Activated CD8-positive, alpha-beta memory T cell treated with anti-CD3 and anti-CD28 coated beads, Interleukin-2, amount 50 U/mL, for 4 hours (primary cell): Measurements from ENCODE around the gene ARHGEF26.

Source experiments
- DNase-seq: peaks from one replicate; pipeline ENCODE4 v3.0.0-alpha.2; 2020

The ARHGEF26 gene

GRCh38 chr3:154274348-154274747, 153.2 kb downstream of the ARHGEF26 start:
- DNase-seq = no peak

DNA sequence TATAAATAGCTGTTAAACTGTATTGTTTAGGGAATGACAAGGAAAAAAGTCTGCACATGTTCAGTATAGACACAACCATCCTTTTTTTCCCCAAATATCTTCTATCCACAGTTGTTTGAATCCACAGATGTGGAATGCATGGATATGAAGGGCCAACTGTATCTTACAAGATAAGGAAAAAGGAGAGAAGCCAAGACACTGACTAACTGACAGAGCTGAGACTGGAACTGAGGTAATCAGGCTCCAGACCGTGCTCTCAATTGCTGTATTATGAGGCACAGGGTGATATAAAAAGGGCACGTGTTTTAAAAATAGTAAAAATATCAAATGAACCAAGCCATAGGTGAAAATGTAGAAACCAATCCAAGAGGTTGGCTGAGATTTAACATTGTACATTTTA, 154.1 kb downstream of the ARHGEF26 start:
- DNase-seq = no peak

- DNase-seq = no peak
These were observed 154.8 kb downstream of the ARHGEF26 start for GRCh38 chr3:154275965-154276364.

DNA sequence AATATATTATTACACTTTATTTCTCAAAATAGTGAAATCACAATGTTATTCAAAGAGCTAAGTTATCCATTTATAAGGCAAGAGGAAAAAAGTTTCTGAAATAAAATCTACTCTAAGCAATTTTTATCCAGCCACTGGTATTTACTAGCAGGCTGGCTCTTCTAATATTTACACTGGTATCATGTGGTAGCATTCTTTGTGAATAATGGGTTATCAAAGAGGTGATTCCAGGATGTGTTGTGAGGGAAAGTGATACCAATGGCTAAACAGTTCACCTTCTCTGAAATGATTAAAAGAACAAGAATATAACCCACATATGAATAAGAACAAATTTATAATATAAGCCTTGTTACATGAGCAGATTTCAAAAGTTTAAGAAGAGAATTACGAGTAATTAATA, 159.0 kb downstream of the ARHGEF26 start:
- DNase-seq = no peak

GRCh38 chr3:154285221-154285620, 164.0 kb downstream of the ARHGEF26 start:
- DNase-seq = no peak

DNA sequence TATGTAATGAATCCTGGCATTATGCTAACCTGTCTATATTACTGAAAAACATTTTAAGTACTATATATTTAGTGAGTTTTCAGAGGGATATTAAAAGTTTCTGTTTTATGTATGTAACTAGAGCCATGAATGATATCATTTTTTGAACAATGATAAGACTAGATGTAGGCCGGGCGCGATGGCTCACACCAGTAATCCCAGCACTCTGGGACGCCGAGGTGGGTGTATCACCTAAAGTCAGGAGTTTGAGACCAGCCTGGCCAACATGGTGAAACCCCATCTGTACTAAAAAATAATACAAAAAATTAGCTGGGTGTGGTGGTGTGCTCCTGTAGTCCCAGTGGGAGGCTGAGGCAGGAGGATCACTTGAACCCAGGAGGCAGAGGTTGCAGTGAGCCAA, 169.0 kb downstream of the ARHGEF26 start:
- no peak for DNase-seq

- DNase-seq = no peak
These were observed 172.8 kb downstream of the ARHGEF26 start for GRCh38 chr3:154294016-154294415.

DNA sequence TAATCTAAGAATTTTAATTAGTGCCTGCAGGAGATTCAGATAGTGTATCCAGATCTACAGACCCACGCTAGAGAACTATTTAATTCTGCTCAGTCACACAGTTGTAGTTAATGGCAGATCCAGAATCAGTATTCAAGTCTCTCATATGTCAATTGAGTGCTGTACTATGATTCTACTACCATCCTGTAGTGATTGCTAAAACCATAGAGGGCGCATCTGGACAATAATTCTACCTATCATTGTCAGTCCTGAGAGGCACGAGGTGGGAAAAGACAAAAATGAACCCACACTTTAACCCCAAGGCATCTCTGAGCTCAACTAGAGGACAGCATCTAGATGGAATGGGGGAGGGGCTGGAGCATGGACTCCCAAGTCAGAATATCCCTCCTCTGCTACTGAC, 180.4 kb downstream of the ARHGEF26 start:
- no peak for DNase-seq

- no peak for DNase-seq
These were observed 183.1 kb downstream of the ARHGEF26 start for GRCh38 chr3:154304116-154304786.

DNA sequence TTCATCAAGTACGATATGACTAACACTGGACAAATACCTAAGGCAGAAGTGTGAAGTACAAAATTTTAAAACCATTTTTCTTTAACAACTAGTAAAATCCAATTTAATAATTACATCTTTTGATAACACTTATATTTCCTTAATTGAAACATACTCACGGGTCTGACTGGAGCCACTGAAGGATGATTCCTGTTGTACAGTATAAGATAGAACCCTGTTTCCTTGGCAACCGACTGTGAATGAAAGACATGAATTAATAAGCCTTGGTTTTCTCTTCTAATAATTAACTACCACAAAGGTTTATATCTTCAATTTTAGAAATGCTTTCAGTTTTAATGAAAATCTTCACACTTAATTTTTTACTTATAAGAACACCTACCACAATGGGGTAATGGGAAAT, 183.7 kb downstream of the ARHGEF26 start:
- no peak for DNase-seq

- no peak for DNase-seq
These were observed 186.2 kb downstream of the ARHGEF26 start for GRCh38 chr3:154307363-154307762.
